ENCODE measurements around the gene MBOAT2. TPM values are rescaled to one million over a fixed set of nuclear protein-coding genes. Genes with fewer than 3 reads are reported as not detected.

Gene MBOAT2
- total and polyA plus RNA-seq, 2 experiments from 2014 or later: 15.9 to 22.7 TPM

DNA sequence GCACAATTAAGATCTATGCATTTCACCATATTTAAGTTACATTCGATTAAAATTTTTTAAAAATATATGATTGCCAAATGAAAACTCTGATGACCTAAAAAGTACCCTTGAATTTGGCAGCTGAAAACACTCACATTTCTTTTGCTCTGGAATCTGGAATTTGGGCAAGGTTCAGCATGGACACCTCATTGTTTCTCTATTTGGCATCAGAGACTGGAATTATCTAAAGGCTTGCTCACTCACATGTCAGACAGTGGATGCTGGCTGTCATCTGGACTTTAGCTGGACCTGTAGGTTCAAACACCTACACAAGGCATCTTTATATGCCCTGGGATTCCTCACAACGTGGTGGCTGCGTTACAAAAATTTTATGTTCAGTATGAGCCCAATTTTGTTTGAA is 16.1 kb downstream of the MBOAT2 start:
- no peak for TF ChIP-seq CREB1 (CRISPR knock-in tag; IDR thresholded peaks at IDR 0.05; ENCODE audit: low read depth)
- TF ChIP-seq POLR2AphosphoS5 (IDR thresholded peaks at IDR 0.05; ENCODE audit: low read depth): no peak
- TF ChIP-seq, protein P1, sequence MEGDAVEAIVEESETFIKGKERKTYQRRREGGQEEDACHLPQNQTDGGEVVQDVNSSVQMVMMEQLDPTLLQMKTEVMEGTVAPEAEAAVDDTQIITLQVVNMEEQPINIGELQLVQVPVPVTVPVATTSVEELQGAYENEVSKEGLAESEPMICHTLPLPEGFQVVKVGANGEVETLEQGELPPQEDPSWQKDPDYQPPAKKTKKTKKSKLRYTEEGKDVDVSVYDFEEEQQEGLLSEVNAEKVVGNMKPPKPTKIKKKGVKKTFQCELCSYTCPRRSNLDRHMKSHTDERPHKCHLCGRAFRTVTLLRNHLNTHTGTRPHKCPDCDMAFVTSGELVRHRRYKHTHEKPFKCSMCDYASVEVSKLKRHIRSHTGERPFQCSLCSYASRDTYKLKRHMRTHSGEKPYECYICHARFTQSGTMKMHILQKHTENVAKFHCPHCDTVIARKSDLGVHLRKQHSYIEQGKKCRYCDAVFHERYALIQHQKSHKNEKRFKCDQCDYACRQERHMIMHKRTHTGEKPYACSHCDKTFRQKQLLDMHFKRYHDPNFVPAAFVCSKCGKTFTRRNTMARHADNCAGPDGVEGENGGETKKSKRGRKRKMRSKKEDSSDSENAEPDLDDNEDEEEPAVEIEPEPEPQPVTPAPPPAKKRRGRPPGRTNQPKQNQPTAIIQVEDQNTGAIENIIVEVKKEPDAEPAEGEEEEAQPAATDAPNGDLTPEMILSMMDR (conservative IDR thresholded peaks at IDR 0.05; ENCODE audit: low read depth in 2 of 2): no peak
- no peak for TF ChIP-seq ZNF331 (CRISPR knock-in tag; IDR thresholded peaks at IDR 0.05; ENCODE audit: low read depth)
- no peak for TF ChIP-seq ZNF114 (CRISPR knock-in tag; IDR thresholded peaks at IDR 0.05)
- TF ChIP-seq ETS1 (IDR thresholded peaks at IDR 0.05): no peak
- TF ChIP-seq NANOG (IDR thresholded peaks at IDR 0.05; ENCODE audit: borderline replicate concordance): no peak
- TF ChIP-seq STAT1 (IDR thresholded peaks at IDR 0.05; ENCODE audit: unreplicated experiment): no peak
- TF ChIP-seq, protein P2, sequence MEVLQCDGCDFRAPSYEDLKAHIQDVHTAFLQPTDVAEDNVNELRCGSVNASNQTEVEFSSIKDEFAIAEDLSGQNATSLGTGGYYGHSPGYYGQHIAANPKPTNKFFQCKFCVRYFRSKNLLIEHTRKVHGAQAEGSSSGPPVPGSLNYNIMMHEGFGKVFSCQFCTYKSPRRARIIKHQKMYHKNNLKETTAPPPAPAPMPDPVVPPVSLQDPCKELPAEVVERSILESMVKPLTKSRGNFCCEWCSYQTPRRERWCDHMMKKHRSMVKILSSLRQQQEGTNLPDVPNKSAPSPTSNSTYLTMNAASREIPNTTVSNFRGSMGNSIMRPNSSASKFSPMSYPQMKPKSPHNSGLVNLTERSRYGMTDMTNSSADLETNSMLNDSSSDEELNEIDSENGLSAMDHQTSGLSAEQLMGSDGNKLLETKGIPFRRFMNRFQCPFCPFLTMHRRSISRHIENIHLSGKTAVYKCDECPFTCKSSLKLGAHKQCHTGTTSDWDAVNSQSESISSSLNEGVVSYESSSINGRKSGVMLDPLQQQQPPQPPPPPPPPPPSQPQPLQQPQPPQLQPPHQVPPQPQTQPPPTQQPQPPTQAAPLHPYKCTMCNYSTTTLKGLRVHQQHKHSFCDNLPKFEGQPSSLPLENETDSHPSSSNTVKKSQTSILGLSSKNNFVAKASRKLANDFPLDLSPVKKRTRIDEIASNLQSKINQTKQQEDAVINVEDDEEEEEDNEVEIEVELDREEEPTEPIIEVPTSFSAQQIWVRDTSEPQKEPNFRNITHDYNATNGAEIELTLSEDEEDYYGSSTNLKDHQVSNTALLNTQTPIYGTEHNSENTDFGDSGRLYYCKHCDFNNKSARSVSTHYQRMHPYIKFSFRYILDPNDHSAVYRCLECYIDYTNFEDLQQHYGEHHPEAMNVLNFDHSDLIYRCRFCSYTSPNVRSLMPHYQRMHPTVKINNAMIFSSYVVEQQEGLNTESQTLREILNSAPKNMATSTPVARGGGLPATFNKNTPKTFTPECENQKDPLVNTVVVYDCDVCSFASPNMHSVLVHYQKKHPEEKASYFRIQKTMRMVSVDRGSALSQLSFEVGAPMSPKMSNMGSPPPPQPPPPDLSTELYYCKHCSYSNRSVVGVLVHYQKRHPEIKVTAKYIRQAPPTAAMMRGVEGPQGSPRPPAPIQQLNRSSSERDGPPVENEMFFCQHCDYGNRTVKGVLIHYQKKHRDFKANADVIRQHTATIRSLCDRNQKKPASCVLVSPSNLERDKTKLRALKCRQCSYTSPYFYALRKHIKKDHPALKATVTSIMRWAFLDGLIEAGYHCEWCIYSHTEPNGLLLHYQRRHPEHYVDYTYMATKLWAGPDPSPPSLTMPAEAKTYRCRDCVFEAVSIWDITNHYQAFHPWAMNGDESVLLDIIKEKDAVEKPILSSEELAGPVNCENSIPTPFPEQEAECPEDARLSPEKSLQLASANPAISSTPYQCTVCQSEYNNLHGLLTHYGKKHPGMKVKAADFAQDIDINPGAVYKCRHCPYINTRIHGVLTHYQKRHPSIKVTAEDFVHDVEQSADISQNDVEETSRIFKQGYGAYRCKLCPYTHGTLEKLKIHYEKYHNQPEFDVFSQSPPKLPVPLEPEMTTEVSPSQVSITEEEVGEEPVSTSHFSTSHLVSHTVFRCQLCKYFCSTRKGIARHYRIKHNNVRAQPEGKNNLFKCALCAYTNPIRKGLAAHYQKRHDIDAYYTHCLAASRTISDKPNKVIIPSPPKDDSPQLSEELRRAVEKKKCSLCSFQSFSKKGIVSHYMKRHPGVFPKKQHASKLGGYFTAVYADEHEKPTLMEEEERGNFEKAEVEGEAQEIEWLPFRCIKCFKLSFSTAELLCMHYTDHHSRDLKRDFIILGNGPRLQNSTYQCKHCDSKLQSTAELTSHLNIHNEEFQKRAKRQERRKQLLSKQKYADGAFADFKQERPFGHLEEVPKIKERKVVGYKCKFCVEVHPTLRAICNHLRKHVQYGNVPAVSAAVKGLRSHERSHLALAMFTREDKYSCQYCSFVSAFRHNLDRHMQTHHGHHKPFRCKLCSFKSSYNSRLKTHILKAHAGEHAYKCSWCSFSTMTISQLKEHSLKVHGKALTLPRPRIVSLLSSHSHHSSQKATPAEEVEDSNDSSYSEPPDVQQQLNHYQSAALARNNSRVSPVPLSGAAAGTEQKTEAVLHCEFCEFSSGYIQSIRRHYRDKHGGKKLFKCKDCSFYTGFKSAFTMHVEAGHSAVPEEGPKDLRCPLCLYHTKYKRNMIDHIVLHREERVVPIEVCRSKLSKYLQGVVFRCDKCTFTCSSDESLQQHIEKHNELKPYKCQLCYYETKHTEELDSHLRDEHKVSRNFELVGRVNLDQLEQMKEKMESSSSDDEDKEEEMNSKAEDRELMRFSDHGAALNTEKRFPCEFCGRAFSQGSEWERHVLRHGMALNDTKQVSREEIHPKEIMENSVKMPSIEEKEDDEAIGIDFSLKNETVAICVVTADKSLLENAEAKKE (CRISPR knock-in tag; IDR thresholded peaks at IDR 0.05): no peak
- no peak for TF ChIP-seq EZH2 (IDR thresholded peaks at IDR 0.05; ENCODE audit: low read depth, unreplicated experiment)
- TF ChIP-seq JUNB (IDR thresholded peaks at IDR 0.05; ENCODE audit: unreplicated experiment): no peak
- no peak for TF ChIP-seq EZH2phosphoT487 (IDR thresholded peaks at IDR 0.05; ENCODE audit: unreplicated experiment)
- TF ChIP-seq, protein P3, sequence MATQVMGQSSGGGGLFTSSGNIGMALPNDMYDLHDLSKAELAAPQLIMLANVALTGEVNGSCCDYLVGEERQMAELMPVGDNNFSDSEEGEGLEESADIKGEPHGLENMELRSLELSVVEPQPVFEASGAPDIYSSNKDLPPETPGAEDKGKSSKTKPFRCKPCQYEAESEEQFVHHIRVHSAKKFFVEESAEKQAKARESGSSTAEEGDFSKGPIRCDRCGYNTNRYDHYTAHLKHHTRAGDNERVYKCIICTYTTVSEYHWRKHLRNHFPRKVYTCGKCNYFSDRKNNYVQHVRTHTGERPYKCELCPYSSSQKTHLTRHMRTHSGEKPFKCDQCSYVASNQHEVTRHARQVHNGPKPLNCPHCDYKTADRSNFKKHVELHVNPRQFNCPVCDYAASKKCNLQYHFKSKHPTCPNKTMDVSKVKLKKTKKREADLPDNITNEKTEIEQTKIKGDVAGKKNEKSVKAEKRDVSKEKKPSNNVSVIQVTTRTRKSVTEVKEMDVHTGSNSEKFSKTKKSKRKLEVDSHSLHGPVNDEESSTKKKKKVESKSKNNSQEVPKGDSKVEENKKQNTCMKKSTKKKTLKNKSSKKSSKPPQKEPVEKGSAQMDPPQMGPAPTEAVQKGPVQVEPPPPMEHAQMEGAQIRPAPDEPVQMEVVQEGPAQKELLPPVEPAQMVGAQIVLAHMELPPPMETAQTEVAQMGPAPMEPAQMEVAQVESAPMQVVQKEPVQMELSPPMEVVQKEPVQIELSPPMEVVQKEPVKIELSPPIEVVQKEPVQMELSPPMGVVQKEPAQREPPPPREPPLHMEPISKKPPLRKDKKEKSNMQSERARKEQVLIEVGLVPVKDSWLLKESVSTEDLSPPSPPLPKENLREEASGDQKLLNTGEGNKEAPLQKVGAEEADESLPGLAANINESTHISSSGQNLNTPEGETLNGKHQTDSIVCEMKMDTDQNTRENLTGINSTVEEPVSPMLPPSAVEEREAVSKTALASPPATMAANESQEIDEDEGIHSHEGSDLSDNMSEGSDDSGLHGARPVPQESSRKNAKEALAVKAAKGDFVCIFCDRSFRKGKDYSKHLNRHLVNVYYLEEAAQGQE (IDR thresholded peaks at IDR 0.05; ENCODE audit: unreplicated experiment): no peak
- DNase-seq (ENCODE audit: low spot score) (no peak), ATAC-seq (no peak)
- H2AFZ ChIP-seq: no peak overlapping the region
- H3K79me2 ChIP-seq (replicated peaks; ENCODE audit: insufficient read depth): peaks cover 82% of the 10 kb centered on the region
- Mint-ChIP-seq H3K4me1 (peaks cover 25% of the 10 kb centered on the region), H3K36me3 (ENCODE audit: low read depth) (no peaks in the 10 kb centered on the region), H3K9me3 (no peaks in the 10 kb centered on the region), H3K27ac (no peak overlapping the region), H3K4me3 (no peak overlapping the region), H3K27me3 (ENCODE audit: insufficient read depth, low read depth, poor library complexity) (no peaks in the 10 kb centered on the region)
- no peaks in the 10 kb centered on the region for H3F3A ChIP-seq (replicated peaks; ENCODE audit: low read depth)
- no peaks in the 10 kb centered on the region for H3K36me3 ChIP-seq (ENCODE audit: insufficient read depth)
- H3K9me2 ChIP-seq (ENCODE audit: insufficient read depth): no peaks in the 10 kb centered on the region
- H3K27me3 ChIP-seq (ENCODE audit: insufficient read depth): no peaks in the 10 kb centered on the region
- no peak overlapping the region for H3K4me2 ChIP-seq
- H4K20me1 ChIP-seq (replicated peaks; ENCODE audit: insufficient read depth): 0 out of 2 replicates have a peak, but pooled peaks cover 6% of the 10 kb centered on the region
- no peak overlapping the region for H3K27ac ChIP-seq (ENCODE audit: low read depth)
- H3K4me3 ChIP-seq: no peak overlapping the region
- H3K4me1 ChIP-seq (ENCODE audit: insufficient read depth): peaks cover 13% of the 10 kb centered on the region

All from GM23338 (cell line).